NB4 (cell line): Measurements from ENCODE around the gene ACP7.

Experiments
- POLR2A ChIP-seq: IDR thresholded peaks from 2 replicates; pipeline ENCODE4 v1.6.1; 2011; ENCODE audit warnings: mild to moderate bottlenecking; ENCODE audit not compliant: insufficient read length; ENCODE audit errors: extremely low read depth
- TF ChIP-seq, protein P1 (sequence below): IDR thresholded peaks from one replicate; pipeline ENCODE4 v1.5.1; 2012; ENCODE audit warnings: low read depth, low read length
- TF ChIP-seq, protein P2 (sequence below): IDR thresholded peaks from 2 replicates; pipeline ENCODE4 v1.6.1; 2011; ENCODE audit warnings: low read depth, low read length

DNA sequence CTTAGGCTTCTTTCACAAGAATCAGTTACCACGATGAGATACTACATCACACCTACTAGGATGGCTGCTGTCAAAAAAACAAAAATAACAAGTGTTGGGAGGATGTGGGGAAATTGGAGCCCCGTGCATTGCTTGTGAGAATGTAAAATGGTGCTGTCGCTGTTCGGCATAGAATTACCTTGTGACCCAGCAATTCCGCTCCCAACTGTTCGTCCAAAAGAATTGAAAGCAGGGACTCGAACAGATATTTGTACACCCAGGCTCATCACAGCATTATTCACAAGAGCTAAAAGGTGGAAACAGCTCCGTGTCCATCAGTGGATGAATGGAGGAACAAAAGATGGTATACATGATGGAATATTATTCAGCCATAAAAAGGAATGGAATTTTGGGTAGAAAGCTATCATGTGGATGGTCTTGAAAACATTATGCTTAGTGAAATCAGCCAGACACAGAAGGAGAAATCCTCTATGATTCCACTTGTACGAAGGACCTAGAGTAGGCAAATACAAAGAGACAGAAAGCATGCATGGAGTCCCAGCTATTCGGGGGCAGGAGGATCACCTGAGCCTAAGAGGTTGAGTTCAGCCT is 64.9 kb downstream of the ACP7 start:
- TF ChIP-seq POLR2A, result no peak
- TF ChIP-seq, protein P1, sequence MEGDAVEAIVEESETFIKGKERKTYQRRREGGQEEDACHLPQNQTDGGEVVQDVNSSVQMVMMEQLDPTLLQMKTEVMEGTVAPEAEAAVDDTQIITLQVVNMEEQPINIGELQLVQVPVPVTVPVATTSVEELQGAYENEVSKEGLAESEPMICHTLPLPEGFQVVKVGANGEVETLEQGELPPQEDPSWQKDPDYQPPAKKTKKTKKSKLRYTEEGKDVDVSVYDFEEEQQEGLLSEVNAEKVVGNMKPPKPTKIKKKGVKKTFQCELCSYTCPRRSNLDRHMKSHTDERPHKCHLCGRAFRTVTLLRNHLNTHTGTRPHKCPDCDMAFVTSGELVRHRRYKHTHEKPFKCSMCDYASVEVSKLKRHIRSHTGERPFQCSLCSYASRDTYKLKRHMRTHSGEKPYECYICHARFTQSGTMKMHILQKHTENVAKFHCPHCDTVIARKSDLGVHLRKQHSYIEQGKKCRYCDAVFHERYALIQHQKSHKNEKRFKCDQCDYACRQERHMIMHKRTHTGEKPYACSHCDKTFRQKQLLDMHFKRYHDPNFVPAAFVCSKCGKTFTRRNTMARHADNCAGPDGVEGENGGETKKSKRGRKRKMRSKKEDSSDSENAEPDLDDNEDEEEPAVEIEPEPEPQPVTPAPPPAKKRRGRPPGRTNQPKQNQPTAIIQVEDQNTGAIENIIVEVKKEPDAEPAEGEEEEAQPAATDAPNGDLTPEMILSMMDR, result no peak
- TF ChIP-seq, protein P2, sequence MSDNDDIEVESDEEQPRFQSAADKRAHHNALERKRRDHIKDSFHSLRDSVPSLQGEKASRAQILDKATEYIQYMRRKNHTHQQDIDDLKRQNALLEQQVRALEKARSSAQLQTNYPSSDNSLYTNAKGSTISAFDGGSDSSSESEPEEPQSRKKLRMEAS, result no peak
